EH (cell line): ENCODE results near the gene CDH23.

Experiments
- DNase-seq: peaks from one replicate; pipeline ENCODE4 v3.0.0-alpha.2; 2015; ENCODE audit warnings: low read depth

CDH23 gene

GRCh38 chr10:71516890-71517289, 120.2 kb downstream of the CDH23 start:
- DNase-seq = no peak

DNA sequence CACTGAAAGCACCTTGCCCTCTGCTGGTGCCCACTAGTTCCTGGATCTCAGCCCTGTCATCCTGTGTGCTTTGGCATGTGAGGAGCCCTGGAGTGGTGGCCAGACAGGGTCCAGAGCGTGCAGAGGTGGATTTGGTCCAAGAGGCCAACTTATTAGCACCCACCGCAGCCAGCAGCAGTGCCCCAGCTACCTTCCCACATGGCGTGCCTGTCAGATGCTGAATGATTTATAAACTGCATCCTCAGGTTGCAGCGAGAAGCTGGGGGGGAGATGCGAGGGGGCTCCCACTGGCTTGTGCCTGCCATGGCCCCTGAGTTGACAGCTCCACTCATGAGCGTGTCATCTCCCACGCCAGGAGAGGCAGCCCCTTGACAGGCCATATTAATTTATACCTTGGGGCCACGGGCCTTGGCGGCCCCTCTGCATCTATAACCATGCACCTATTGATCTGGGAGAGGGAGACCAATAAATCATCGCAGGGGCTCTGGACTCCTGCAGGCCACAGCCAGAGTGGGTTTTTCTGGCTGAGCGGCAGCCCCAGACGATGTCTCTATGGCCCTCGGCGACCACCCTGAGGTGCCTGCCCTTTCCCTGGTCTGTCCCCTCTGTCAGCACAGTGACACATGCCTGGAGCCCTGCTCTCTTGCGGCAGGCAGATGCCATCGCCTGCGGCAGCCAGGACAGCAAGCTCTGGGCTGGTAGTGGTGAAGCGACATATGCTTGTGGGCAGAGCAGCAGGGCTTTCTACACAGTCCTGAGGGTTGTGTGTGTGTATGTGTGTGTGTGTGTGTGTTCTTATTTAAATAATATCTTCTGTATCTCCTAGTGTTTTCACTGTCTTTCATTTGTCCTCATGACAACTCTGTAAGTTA, 120.8 kb downstream of the CDH23 start:
- no peak for DNase-seq

GRCh38 chr10:71520042-71520441, 123.3 kb downstream of the CDH23 start:
- peak; percentile 43 for DNase-seq

- no peak for DNase-seq
Observed at GRCh38 chr10:71521504-71522441, 125.1 kb downstream of the CDH23 start.

DNA sequence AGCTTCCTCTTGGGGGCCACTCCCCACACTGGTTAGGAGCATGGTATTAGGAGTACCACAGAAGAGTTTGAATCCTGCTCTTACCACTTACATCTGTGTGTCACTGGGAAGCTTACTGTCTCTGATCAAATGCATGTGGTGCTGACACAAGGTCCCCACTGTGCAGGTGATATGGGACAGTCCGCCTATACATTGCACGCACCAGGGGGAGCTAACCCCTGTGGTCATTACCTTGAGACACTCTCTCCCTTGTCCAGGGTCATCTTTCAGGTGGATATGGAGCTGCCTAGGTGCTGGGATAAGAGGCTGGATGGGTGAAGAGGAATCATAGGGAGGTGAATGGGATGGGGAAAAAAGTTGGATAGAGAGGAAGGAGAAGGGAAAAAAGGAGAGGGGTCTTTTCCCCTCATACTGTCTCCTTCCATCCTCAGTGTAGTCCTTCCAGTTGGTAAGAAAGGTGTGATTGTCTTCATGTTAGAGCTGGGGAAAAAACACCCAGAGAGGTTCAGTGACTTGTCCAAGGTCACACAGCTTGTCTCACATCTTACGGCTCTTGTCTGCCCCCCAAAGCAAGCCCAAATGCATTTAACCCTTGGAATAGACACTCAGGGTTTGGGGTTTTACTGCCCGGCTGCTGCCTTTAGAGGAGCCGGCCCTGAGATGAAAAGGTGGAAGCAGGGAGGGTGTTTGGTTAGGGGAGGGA, 125.9 kb downstream of the CDH23 start:
- no peak for DNase-seq

DNA sequence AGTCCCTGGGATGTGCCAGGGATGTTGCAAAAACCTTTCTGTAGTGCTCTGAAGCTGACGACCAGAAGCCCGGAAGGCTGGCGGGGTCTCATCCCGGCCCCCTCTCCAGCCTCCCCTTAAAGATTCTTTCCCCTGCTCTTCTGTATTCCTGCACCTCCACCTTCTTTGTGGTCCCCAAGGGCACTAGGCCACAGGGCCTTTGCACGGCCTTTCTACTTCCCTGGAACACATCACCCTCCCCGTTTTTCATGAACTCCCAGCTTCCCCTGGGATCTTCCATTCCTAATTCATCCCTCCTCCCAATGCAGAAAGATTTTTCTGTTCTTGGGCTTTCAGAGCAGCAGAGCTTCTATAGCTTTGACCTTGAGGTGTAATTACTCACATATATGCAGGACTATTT, 127.0 kb downstream of the CDH23 start:
- no peak for DNase-seq

DNA sequence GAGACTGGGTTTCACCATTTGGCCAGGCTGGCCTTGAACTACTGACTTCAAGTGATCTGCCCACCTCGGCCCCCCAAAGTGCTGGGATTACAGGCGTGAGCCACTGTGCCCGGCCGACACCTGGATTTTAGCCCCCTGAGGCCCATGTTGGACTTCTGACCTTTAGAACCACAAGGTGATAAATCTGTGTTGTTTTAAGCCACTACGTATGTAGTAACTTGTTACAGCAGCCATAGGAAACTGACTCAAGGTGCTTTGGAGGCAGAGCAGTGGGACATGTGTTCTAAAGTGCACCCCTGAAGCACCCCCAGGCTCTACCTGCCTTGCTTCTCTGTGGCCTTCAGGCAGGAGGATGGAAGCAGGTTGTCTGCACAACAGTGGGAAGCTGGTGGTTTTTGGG, 128.4 kb downstream of the CDH23 start:
- DNase-seq = no peak

DNA sequence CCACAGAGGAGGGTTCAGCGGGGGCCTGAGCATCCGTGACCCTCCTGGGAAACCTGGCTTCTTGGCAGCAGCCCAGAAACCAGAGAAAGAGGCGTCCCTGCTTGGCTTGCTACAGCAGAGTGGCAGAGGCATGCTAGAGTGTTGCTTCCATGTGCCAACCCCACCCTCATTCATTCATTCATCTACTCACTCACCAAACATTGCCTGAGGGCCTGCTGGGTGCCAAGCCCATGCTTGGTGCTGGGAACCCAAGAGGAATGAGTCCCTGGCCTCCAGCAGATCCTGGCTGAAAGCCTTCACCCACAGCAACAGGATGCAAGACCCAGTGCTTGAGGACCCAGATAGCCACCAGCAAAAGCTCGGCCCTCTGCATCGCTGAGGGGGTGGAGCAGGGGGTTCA, 129.0 kb downstream of the CDH23 start:
- no peak for DNase-seq

GRCh38 chr10:71526653-71527052, 129.9 kb downstream of the CDH23 start:
- DNase-seq = no peak

- no peak for DNase-seq
Observed at GRCh38 chr10:71527135-71527534, 130.4 kb downstream of the CDH23 start.

GRCh38 chr10:71528371-71529206, 131.9 kb downstream of the CDH23 start:
- no peak for DNase-seq

- no peak for DNase-seq
Observed at GRCh38 chr10:71529207-71529827, 132.6 kb downstream of the CDH23 start.

DNA sequence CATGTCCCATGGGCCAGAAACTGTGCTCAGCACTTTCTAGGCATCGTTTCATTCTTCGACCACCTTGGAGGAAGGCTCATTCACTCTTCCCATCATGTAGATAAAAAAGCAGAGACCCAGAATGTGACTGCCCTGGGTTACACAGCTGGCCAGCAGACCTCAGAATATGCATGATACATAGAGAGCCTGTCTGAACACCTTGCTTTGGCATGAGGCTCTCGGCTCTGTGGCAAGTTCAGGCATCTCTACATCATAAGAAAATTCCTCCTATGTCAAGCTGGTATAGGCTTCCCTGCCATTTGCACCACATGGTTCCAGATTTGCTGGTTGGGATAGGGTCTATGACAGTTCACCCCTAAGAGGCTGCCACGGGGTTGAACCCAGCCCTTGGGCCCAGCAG, 134.1 kb downstream of the CDH23 start:
- DNase-seq = no peak

GRCh38 chr10:71531485-71532446, 135.0 kb downstream of the CDH23 start:
- DNase-seq = peak; percentile 8

DNA sequence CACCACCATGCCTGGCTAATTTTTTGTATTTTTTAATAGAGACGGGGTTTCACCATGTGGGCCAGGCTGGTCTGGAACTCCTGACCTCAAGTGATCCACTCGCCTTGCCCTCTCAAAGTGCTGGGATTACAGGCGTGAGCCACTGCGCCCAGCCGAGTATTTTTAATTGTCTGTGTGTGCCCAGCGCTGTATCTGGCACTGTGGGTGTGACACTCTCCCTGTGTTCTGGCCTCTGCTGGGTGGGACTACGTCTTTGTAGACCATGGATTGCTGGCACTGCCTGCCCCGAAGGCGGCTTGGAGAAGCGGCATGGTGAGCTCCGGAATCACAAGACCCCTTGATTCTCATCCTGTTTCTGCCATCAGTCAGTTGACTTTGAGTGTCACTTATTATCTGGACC, 136.2 kb downstream of the CDH23 start:
- DNase-seq = no peak

DNA sequence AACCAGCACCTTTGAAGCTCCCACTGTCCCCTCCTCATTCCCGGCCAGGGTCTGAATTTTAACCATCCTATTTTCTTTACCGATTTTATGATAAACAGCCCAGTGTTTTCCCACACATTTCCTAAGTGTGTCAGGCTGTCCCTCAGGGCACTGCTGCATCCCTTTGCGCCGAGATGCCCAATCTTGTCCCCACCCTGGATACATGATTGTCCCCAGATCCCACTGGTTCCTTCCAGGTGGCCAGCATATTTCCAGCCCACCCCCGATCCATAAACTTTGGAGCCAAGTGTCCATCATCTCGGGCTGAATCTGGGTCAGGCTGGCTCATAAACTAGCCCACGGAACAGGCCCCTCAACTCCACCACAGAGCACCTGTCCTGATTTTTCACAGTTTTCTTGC, 137.2 kb downstream of the CDH23 start:
- no peak for DNase-seq

- DNase-seq = no peak
Observed at GRCh38 chr10:71534568-71535194, 138.0 kb downstream of the CDH23 start.

DNA sequence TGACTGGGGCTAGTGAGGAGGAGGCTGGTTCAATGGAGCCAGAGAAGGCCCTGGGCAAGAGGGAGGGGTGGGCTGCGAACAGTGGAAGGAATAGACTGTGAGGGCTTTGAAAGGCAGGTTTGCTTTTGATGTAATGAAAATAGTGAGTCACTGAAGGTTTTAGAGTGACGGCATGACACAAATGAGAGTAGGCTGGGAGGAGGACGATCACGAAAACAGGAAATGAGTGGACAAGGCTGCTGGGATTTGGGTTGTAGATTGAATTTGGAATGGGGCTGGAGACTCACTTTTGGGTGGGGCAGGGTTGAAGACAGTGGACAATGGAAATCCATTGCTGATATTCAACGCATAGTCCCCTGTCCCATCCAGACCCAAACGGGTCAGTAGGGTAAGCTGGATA, 139.6 kb downstream of the CDH23 start:
- no peak for DNase-seq

DNA sequence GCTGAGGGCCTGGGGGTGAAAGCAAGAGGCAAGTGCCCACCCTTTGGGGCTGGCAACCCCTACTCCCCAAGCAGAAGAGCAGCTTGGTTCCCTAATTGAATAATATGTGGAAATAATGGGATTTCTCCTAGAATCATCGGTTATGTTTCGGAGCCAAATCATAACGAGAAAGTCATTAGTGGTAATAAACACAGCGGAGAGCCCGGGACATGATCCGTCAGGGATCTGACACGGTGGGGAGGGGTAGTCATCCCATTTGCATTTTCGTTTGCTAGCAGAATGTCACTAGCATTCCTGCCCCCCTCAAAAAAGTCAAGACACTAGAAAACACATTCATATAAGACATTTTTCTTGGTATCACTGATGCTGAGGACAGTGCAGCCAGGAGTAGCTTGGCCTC, 140.4 kb downstream of the CDH23 start:
- no peak for DNase-seq
